GM23338 (cell line): Measurements from ENCODE around the gene VSTM2B. TPM values are rescaled to one million over a fixed set of nuclear protein-coding genes. Genes with fewer than 3 reads are reported as not detected.

Experiments used
- ATAC-seq: fragments of 200-7000 bp; cut with Tn5 transposase; 3 replicates; pipeline ENCODE4 v1.9.1; 2020
- DNase-seq: peaks from one replicate; pipeline ENCODE4 v3.0.0-alpha.2; 2015; ENCODE audit warnings: low spot score
- H2AFZ ChIP-seq: fragments of 200-600 bp; sonication (generic); 2 replicates; pipeline ENCODE4 v1.8.0; 2016; ENCODE audit warnings: antibody characterized with exemption, mild to moderate bottlenecking, moderate library complexity
- H3F3A ChIP-seq: fragments of 200-600 bp; sonication (generic); replicated peaks from 2 replicates; pipeline ENCODE4 v1.8.0; 2017; ENCODE audit warnings: antibody characterized with exemption, mixed run types, low read depth
- H3K27ac ChIP-seq: fragments of 200-600 bp; sonication (generic); 2 replicates; pipeline ENCODE4 v1.6.1; 2016; ENCODE audit warnings: low read depth
- H3K27me3 ChIP-seq: fragments of 200-600 bp; sonication (generic); 2 replicates; pipeline ENCODE4 v1.8.0; 2016; ENCODE audit warnings: mild to moderate bottlenecking, mixed run types, moderate library complexity; ENCODE audit not compliant: insufficient read depth
- H3K36me3 ChIP-seq: fragments of 200-600 bp; sonication (generic); 2 replicates; pipeline ENCODE4 v1.8.0; 2016; ENCODE audit warnings: mild to moderate bottlenecking; ENCODE audit not compliant: insufficient read depth
- H3K4me1 ChIP-seq: fragments of 200-600 bp; sonication (generic); 2 replicates; pipeline ENCODE4 v1.8.0; 2016; ENCODE audit warnings: mild to moderate bottlenecking, moderate library complexity; ENCODE audit not compliant: insufficient read depth
- H3K4me2 ChIP-seq: fragments of 200-600 bp; sonication (generic); 2 replicates; pipeline ENCODE4 v1.7.1; 2017; ENCODE audit warnings: mixed run types
- H3K4me3 ChIP-seq: fragments of 200-600 bp; sonication (generic); 2 replicates; pipeline ENCODE4 v1.6.1; 2016; ENCODE audit warnings: mixed run types
- H3K79me2 ChIP-seq: fragments of 200-600 bp; sonication (generic); replicated peaks from 2 replicates; pipeline ENCODE4 v1.8.0; 2017; ENCODE audit warnings: mild to moderate bottlenecking; ENCODE audit not compliant: insufficient read depth
- H3K9me2 ChIP-seq: fragments of 200-600 bp; sonication (generic); 2 replicates; pipeline ENCODE4 v1.8.0; 2017; ENCODE audit not compliant: insufficient read depth
- H4K20me1 ChIP-seq: fragments of 200-600 bp; sonication (generic); replicated peaks from 2 replicates; pipeline ENCODE4 v1.8.0; 2017; ENCODE audit warnings: mild to moderate bottlenecking; ENCODE audit not compliant: insufficient read depth
- H3K27ac Mint-ChIP-seq: 2 replicates; pipeline ENCODE4 v1.8.0; 2020; ENCODE audit warnings: inconsistent platforms, mild to moderate bottlenecking, moderate library complexity, mixed read lengths
- H3K27me3 Mint-ChIP-seq: 3 replicates; pipeline ENCODE4 v1.8.0; 2022; ENCODE audit warnings: low read depth, mild to moderate bottlenecking, moderate library complexity, mixed read lengths, inconsistent platforms; ENCODE audit not compliant: insufficient read depth, poor library complexity
- H3K36me3 Mint-ChIP-seq: 3 replicates; pipeline ENCODE4 v1.8.0; 2021; ENCODE audit warnings: low read depth, mild to moderate bottlenecking, inconsistent platforms, moderate library complexity, mixed read lengths
- H3K4me1 Mint-ChIP-seq: 3 replicates; pipeline ENCODE4 v1.8.0; 2020; ENCODE audit warnings: mild to moderate bottlenecking, inconsistent platforms, mixed read lengths
- H3K4me3 Mint-ChIP-seq: 3 replicates; pipeline ENCODE4 v1.8.0; 2021; ENCODE audit warnings: moderate library complexity, mild to moderate bottlenecking, inconsistent platforms, mixed read lengths
- H3K9me3 Mint-ChIP-seq: 3 replicates; pipeline ENCODE4 v1.8.0; 2020; ENCODE audit warnings: moderate library complexity, mild to moderate bottlenecking, inconsistent platforms, mixed read lengths
- JUNB ChIP-seq: IDR thresholded peaks from one replicate; pipeline ENCODE4 v1.6.1; 2016; ENCODE audit warnings: antibody characterized with exemption; ENCODE audit not compliant: unreplicated experiment
- NANOG ChIP-seq: IDR thresholded peaks from 2 replicates; pipeline ENCODE4 v1.6.1; 2016; ENCODE audit warnings: antibody characterized with exemption, borderline replicate concordance
- POLR2AphosphoS5 ChIP-seq: IDR thresholded peaks from 2 replicates; pipeline ENCODE4 v1.6.1; 2016; ENCODE audit warnings: antibody characterized with exemption, low read depth
- STAT1 ChIP-seq: IDR thresholded peaks from one replicate; pipeline ENCODE4 v1.6.1; 2016; ENCODE audit warnings: antibody characterized with exemption; ENCODE audit not compliant: unreplicated experiment
- ZNF114 ChIP-seq: fragments of 250-450 bp; sonication (Bioruptor Pico); IDR thresholded peaks from 2 replicates; pipeline ENCODE4 v1.5.0; 2020; ENCODE audit warnings: mild to moderate bottlenecking, moderate library complexity
- ZNF331 ChIP-seq: fragments of 250-450 bp; sonication (Bioruptor Pico); IDR thresholded peaks from 2 replicates; pipeline ENCODE4 v1.5.0; 2020; ENCODE audit warnings: low read depth, mild to moderate bottlenecking, moderate library complexity
- polyA plus RNA-seq: library from polyadenylated mRNA; unstranded; fragments of >200 nt; fragmentation: Nextera tagmentation; extraction: Ambion mirVana; gene quantifications from 2 replicates; pipeline ENCODE4 v1.2.1, GENCODE V29; 2016
- total RNA-seq: library from RNA; depleted of rRNA; stranded (reverse); fragments of >200 nt; shearing (Covaris generic); gene quantifications from 2 replicates; pipeline ENCODE4 v1.2.3, GENCODE V29; 2014
- TF ChIP-seq, protein P1 (sequence below), 2 experiments: fragments of 200-600 bp in 1 of 2; sonication (generic) in 1 of 2; conservative IDR thresholded peaks; 2 replicates each; pipeline versions ENCODE4 v1.5.1 to v1.6.1; 2016 to 2017; ENCODE audit warnings: antibody characterized with exemption in 2 of 2, low read depth in 2 of 2, mild to moderate bottlenecking in 2 of 2, moderate library complexity in 1 of 2

Gene VSTM2B
- total and polyA plus RNA-seq, 2 experiments from 2014 or later = 1.2 to 1.8 TPM

DNA sequence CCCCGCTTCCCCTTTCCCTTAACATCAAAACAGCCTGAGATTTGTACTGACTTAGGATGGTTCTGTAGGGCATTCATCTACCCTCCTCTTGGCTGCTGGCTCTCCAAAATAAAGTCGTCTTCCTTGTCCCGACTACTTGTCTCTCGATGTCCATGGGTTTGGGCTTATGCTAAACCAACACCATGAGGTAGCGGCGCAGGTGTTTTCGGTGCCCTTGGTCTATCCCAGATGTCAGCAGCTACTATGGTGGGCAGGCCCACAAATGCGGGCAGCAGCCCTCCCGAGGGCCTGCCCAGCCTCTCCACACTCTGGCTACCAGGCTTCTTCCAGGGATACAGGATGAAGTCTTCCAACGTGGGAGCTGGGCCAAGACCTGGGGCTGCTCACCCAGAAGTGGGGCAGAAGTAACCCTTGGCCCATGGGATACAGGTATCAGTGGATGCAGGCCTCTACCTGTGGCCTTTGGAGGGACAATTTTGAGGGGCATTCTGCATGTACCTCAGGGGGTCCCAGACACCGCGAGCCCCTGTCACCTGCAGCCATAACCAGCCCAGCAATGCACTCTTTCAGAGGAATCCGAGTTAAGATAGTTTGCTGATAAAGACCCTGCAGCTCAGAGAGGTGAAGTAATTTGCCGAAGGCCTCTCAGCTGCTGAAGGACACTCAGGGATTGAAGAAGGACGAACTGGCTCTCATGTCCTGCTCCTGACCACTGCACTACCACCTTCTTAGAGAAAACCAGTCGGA, 47.8 kb upstream of the VSTM2B start (continued):
- TF ChIP-seq, protein P1, sequence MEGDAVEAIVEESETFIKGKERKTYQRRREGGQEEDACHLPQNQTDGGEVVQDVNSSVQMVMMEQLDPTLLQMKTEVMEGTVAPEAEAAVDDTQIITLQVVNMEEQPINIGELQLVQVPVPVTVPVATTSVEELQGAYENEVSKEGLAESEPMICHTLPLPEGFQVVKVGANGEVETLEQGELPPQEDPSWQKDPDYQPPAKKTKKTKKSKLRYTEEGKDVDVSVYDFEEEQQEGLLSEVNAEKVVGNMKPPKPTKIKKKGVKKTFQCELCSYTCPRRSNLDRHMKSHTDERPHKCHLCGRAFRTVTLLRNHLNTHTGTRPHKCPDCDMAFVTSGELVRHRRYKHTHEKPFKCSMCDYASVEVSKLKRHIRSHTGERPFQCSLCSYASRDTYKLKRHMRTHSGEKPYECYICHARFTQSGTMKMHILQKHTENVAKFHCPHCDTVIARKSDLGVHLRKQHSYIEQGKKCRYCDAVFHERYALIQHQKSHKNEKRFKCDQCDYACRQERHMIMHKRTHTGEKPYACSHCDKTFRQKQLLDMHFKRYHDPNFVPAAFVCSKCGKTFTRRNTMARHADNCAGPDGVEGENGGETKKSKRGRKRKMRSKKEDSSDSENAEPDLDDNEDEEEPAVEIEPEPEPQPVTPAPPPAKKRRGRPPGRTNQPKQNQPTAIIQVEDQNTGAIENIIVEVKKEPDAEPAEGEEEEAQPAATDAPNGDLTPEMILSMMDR (conservative IDR thresholded peaks at IDR 0.05; ENCODE audit: low read depth in 2 of 2) = no peak
- TF ChIP-seq JUNB = no peak

DNA sequence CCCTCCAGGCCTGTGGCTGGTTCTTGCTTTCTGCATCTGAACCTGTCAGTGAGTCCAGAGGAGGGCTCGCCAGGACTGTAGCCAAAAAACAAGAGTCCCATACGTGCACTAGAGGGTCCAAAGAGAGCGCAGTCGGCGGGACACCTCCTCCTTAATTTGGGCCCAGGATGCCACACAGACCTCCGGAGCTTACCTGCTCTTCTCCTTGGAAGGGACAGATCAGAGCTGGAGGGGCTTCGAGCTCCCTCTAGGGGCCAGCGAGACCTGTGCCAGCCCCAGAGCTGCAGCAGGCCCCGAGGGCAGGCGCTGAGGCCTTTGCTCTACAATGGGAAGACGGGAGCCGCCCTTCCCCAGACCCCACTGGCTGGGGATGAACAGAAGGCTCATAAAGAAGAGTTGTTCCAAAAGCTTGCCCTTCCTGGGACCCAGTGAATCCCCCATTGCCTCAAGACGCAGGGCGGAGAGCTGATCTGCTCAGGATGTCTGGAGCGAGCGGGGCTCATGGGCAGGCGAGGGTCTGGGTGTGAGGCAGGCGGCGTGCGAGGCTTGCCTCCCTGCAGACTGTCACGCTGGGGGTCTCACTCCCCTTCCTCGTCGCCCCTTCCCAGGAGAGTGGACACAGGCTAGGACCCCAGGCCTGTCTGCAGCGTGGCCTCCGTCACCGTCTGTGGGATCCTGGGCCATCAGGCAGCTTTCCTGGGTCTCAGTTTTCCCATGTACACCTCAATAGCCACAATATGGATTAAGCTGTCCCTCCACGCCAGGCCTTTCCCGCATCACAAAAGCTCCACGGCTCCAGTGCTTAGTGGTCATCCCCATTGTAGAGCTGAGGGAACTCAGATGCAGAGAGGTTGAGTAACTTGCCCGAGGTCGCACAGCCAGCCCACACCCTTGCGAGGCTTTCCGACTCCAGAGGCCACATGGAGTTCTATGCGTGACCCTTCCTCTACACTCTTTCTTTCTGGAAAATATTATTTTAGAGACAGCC, 46.9 kb upstream of the VSTM2B start:
- H3K27me3 ChIP-seq = no peaks in the 10 kb centered on the region
- H4K20me1 ChIP-seq = no peaks in the 10 kb centered on the region
- Mint-ChIP-seq H3K27ac (no peak overlapping the region), H3K4me1 (no peaks in the 10 kb centered on the region; the same call in 2 of the 3 replicates), H3K4me3 (no peak overlapping the region), H3K27me3 (peaks cover 7% of the 10 kb centered on the region), H3K36me3 (peaks cover 4% of the 10 kb centered on the region; the same call in 2 of the 3 replicates), H3K9me3 (peaks cover 20% of the 10 kb centered on the region)
- no peaks in the 10 kb centered on the region for H3K79me2 ChIP-seq
- no peak overlapping the region for H3K4me3 ChIP-seq
- H3K36me3 ChIP-seq = no peaks in the 10 kb centered on the region
- H3K27ac ChIP-seq = no peak overlapping the region
- H2AFZ ChIP-seq = peak overlapping the region; percentile 97
- TF ChIP-seq NANOG = no peak
- TF ChIP-seq, protein P1 (conservative IDR thresholded peaks at IDR 0.05; ENCODE audit: low read depth in 2 of 2) = peak; percentile 79 to 81
- ATAC-seq = peak; percentile 100
- DNase-seq = peak; percentile 87
- no peaks in the 10 kb centered on the region for H3F3A ChIP-seq
- H3K4me1 ChIP-seq = no peaks in the 10 kb centered on the region
- no peak overlapping the region for H3K4me2 ChIP-seq
- no peaks in the 10 kb centered on the region for H3K9me2 ChIP-seq

DNA sequence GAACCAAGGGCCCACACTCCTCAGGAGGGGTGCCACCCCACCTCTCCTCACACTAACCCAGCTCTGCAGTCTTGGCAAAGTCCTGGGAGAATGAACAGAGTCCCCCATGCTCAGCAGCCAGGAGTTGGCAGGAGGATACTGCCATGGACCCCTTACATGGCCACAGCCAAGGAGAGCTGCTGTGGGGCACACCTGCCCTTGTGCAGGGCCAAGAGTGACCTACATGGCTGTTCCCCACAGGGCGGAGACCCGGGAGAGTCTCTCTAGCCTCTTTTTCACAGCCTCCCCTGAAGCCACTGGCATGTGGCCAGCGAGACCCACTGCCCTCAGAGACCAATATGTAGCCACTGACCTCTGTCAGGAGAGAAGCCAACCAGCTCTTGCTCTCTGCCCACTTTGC, 45.9 kb upstream of the VSTM2B start:
- ATAC-seq (no peak), DNase-seq (no peak)
- Mint-ChIP-seq H3K4me3 (no peak overlapping the region), H3K27me3 (peaks cover 7% of the 10 kb centered on the region), H3K4me1 (peaks cover 6% of the 10 kb centered on the region), H3K36me3 (peaks cover 4% of the 10 kb centered on the region; the same call in 2 of the 3 replicates), H3K9me3 (peaks cover 20% of the 10 kb centered on the region), H3K27ac (no peak overlapping the region)
- no peaks in the 10 kb centered on the region for H3K79me2 ChIP-seq
- H4K20me1 ChIP-seq = no peaks in the 10 kb centered on the region
- H2AFZ ChIP-seq = no peak overlapping the region
- H3K4me1 ChIP-seq = no peaks in the 10 kb centered on the region
- no peak overlapping the region for H3K4me3 ChIP-seq
- H3K9me2 ChIP-seq = no peaks in the 10 kb centered on the region
- no peaks in the 10 kb centered on the region for H3K36me3 ChIP-seq
- no peaks in the 10 kb centered on the region for H3K27me3 ChIP-seq
- no peak overlapping the region for H3K4me2 ChIP-seq
- H3K27ac ChIP-seq = no peak overlapping the region
- no peaks in the 10 kb centered on the region for H3F3A ChIP-seq
- TF ChIP-seq STAT1 = no peak
- TF ChIP-seq ZNF331 = no peak
- no peak for TF ChIP-seq POLR2AphosphoS5
- TF ChIP-seq ZNF114 (CRISPR knock-in tag) = no peak
